ENCODE data around the gene ADCK1. TPM values are rescaled to one million over a fixed set of nuclear protein-coding genes. Genes with fewer than 3 reads are reported as not detected.

ADCK1 gene
- total and polyA plus RNA-seq, 2 experiments from 2014 or later = 6.7 to 11.2 TPM

DNA sequence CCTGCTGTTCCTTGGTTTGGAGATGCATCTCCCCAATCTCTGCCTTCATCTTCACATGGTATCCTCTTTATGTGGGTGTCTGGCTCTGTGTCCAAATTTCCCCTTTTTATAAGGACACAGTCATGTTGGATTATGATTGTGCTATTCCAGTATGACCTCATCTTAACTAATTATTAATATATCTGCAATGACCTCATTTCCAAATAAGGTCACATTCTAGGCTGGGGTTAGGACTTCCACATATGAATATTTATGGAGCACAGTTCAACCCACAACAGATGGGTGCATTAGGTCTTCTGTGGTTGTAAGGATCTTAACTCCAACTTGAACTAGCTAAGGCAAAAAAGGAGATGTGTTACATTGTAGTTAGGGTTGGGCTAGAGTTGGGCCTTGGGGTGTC is 69.4 kb downstream of the ADCK1 start (continued):
- TF ChIP-seq ZNF462 (CRISPR knock-in tag; IDR thresholded peaks at IDR 0.05) (no peak), NANOG (IDR thresholded peaks at IDR 0.05; ENCODE audit: borderline replicate concordance) (no peak), ETS1 (IDR thresholded peaks at IDR 0.05) (no peak), CREB1 (CRISPR knock-in tag; IDR thresholded peaks at IDR 0.05; ENCODE audit: low read depth) (no peak), EZH2phosphoT487 (IDR thresholded peaks at IDR 0.05; ENCODE audit: unreplicated experiment) (no peak), POLR2AphosphoS5 (IDR thresholded peaks at IDR 0.05; ENCODE audit: low read depth) (no peak)

DNA sequence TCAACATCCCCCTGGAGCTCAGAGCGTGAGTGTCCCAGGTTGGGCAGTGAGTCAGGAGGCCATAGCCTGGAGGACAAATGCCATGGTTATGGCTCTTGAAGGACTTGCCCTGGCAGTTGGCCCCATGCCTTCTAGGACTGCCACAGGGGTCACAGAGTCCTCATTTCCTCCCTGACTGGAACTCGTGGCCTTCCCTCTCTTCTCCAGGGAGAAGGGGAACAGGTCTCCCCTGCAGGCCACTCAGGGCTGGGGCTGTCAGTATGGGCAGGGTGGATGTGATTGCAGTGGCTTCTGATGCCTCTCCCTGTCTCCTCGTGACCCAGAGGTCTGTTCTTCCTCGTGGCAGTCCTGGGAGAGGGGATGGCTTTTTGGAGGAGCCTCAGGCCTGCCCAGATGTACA is 70.7 kb downstream of the ADCK1 start:
- H3K4me1 ChIP-seq (ENCODE audit: insufficient read depth) = no peaks in the 10 kb centered on the region
- DNase-seq (ENCODE audit: low spot score) (no peak), ATAC-seq (no peak)
- H3K9me3 Mint-ChIP-seq = no peaks in the 10 kb centered on the region; the same call in 1 of the 3 replicates
- no peaks in the 10 kb centered on the region for H3K9me2 ChIP-seq (ENCODE audit: insufficient read depth)
- H3K27me3 ChIP-seq (ENCODE audit: insufficient read depth) = no peaks in the 10 kb centered on the region
- no peaks in the 10 kb centered on the region for H3K79me2 ChIP-seq (replicated peaks; ENCODE audit: insufficient read depth)
- H3K4me3 ChIP-seq = no peak overlapping the region
- no peak overlapping the region for H3K27ac ChIP-seq (ENCODE audit: low read depth)
- no peak overlapping the region for H3K27ac Mint-ChIP-seq
- no peak overlapping the region for H3K4me3 Mint-ChIP-seq
- H4K20me1 ChIP-seq (replicated peaks; ENCODE audit: insufficient read depth) = no peaks in the 10 kb centered on the region
- no peaks in the 10 kb centered on the region; the same call in 2 of the 3 replicates for H3K4me1 Mint-ChIP-seq
- H2AFZ ChIP-seq = no peak overlapping the region
- H3K27me3 Mint-ChIP-seq (ENCODE audit: insufficient read depth, low read depth, poor library complexity) = peaks cover 6% of the 10 kb centered on the region
- no peak overlapping the region for H3K4me2 ChIP-seq
- H3F3A ChIP-seq (replicated peaks; ENCODE audit: low read depth) = no peaks in the 10 kb centered on the region
- no peaks in the 10 kb centered on the region for H3K36me3 ChIP-seq (ENCODE audit: insufficient read depth)
- H3K36me3 Mint-ChIP-seq (ENCODE audit: low read depth) = no peaks in the 10 kb centered on the region; the same call in 2 of the 3 replicates
- no peak for TF ChIP-seq POLR2AphosphoS5 (IDR thresholded peaks at IDR 0.05; ENCODE audit: low read depth)
- TF ChIP-seq EZH2phosphoT487 (IDR thresholded peaks at IDR 0.05; ENCODE audit: unreplicated experiment) = no peak
- TF ChIP-seq, protein P1, sequence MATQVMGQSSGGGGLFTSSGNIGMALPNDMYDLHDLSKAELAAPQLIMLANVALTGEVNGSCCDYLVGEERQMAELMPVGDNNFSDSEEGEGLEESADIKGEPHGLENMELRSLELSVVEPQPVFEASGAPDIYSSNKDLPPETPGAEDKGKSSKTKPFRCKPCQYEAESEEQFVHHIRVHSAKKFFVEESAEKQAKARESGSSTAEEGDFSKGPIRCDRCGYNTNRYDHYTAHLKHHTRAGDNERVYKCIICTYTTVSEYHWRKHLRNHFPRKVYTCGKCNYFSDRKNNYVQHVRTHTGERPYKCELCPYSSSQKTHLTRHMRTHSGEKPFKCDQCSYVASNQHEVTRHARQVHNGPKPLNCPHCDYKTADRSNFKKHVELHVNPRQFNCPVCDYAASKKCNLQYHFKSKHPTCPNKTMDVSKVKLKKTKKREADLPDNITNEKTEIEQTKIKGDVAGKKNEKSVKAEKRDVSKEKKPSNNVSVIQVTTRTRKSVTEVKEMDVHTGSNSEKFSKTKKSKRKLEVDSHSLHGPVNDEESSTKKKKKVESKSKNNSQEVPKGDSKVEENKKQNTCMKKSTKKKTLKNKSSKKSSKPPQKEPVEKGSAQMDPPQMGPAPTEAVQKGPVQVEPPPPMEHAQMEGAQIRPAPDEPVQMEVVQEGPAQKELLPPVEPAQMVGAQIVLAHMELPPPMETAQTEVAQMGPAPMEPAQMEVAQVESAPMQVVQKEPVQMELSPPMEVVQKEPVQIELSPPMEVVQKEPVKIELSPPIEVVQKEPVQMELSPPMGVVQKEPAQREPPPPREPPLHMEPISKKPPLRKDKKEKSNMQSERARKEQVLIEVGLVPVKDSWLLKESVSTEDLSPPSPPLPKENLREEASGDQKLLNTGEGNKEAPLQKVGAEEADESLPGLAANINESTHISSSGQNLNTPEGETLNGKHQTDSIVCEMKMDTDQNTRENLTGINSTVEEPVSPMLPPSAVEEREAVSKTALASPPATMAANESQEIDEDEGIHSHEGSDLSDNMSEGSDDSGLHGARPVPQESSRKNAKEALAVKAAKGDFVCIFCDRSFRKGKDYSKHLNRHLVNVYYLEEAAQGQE (IDR thresholded peaks at IDR 0.05; ENCODE audit: unreplicated experiment) = no peak
- TF ChIP-seq ZNF114 (CRISPR knock-in tag; IDR thresholded peaks at IDR 0.05) = no peak
- no peak for TF ChIP-seq NANOG (IDR thresholded peaks at IDR 0.05; ENCODE audit: borderline replicate concordance)
- TF ChIP-seq JUNB (IDR thresholded peaks at IDR 0.05; ENCODE audit: unreplicated experiment) = no peak
- TF ChIP-seq ZNF331 (CRISPR knock-in tag; IDR thresholded peaks at IDR 0.05; ENCODE audit: low read depth) = no peak
- no peak for TF ChIP-seq STAT1 (IDR thresholded peaks at IDR 0.05; ENCODE audit: unreplicated experiment)
